HCT116 (cell line): ENCODE data around the gene CHCHD3. TPM values are rescaled to one million over a fixed set of nuclear protein-coding genes. Genes with fewer than 3 reads are reported as not detected.

Experiments
- ATAC-seq: fragments of 200-7000 bp; cut with Tn5 transposase; 2 replicates; pipeline ENCODE4 v1.9.1; 2020; ENCODE audit warnings: mild to moderate bottlenecking, moderate library complexity
- BruUV-seq: library from RNA; stranded (reverse); fragments of 400-500 nt; replicated peaks from 2 replicates; lab custom pipeline; 2021; lab: Mats Ljungman, UMichigan
- CTCF ChIA-PET: fragments of 300-600 bp; sonication (Branson Sonifier 250); formaldehyde crosslinking; loops from one replicate; lab custom pipeline; 2021; ENCODE audit warnings: antibody characterized with exemption; lab: Charles Lee
- POLR2A ChIA-PET: fragments of 300-600, 350-600 bp; sonication (Branson Sonifier 250); formaldehyde crosslinking; loops from one replicate; lab custom pipeline; 2021; ENCODE audit warnings: antibody characterized with exemption; lab: Charles Lee
- RAD21 ChIA-PET, 2 experiments: fragments of 300-600 bp; sonication (Branson Sonifier 250); formaldehyde crosslinking; loops; one replicate each; lab custom pipeline; 2023; ENCODE audit warnings: low total read pairs in 2 of 2; ENCODE audit not compliant: uncharacterized antibody in 2 of 2, unreplicated experiment in 2 of 2, low non-redundant PET in 1 of 2; lab: Charles Lee
- DNase-seq: peaks from one replicate; pipeline ENCODE4 v3.0.0-alpha.2; 2010; ENCODE audit warnings: low read depth, low spot score
- H2AFZ ChIP-seq: fragments of 200-600 bp; shearing (Covaris generic), sonication (generic); 2 replicates; pipeline ENCODE4 v1.6.1; 2017; ENCODE audit warnings: low read depth, mixed run types, mixed read lengths, antibody characterized with exemption, low read length; ENCODE audit not compliant: poor library complexity, severe bottlenecking
- H3K27ac ChIP-seq: 2 replicates; pipeline ENCODE4 v1.5.1; 2012; ENCODE audit warnings: low read depth, low read length
- H3K27me3 ChIP-seq: fragments of 200-600 bp; sonication (generic); 2 replicates; pipeline ENCODE4 v1.6.1; 2016; ENCODE audit warnings: mixed run types, low read length, mixed read lengths; ENCODE audit not compliant: insufficient read depth
- H3K36me3 ChIP-seq, 2 experiments: fragments of 200-500 bp in 1 of 2; fragments of 200-600 bp in 1 of 2; sonication (Bioruptor generic) in 1 of 2; sonication (generic) in 1 of 2; 2 replicates each; pipeline versions ENCODE4 v1.5.1 to v1.6.1; 2014 to 2016; ENCODE audit warnings: low read length in 2 of 2, inconsistent platforms in 1 of 2, mixed read lengths in 1 of 2, mixed run types in 1 of 2; ENCODE audit not compliant: insufficient read depth in 2 of 2, control insufficient read depth in 1 of 2
- H3K4me1 ChIP-seq, 2 experiments: fragments of 200-600 bp in 1 of 2; sonication (generic) in 1 of 2; 2 replicates each; pipeline versions ENCODE4 v1.5.1 to v1.6.1; 2012 to 2017; ENCODE audit warnings: low read length in 2 of 2, inconsistent platforms in 1 of 2, mild to moderate bottlenecking in 1 of 2, mixed read lengths in 1 of 2, mixed run types in 1 of 2, moderate library complexity in 1 of 2; ENCODE audit not compliant: insufficient read depth in 2 of 2, control insufficient read depth in 1 of 2
- H3K4me2 ChIP-seq: fragments of 200-600 bp; sonication (generic); 2 replicates; pipeline ENCODE4 v1.6.1; 2017; ENCODE audit warnings: mixed run types, low read length, mixed read lengths
- H3K4me3 ChIP-seq, 2 experiments: fragments of 200-600 bp in 1 of 2; sonication (generic) in 1 of 2; replicated peaks in 1 of 2; 2 replicates each; pipeline ENCODE4 v1.5.1; 2011 to 2016; ENCODE audit warnings: low read length in 2 of 2, control low read depth in 1 of 2, low read depth in 1 of 2, mild to moderate bottlenecking in 1 of 2, mixed read lengths in 1 of 2, mixed run types in 1 of 2
- H3K79me2 ChIP-seq: fragments of 200-600 bp; sonication (generic); 2 replicates; pipeline ENCODE4 v1.6.1; 2017; ENCODE audit warnings: mild to moderate bottlenecking, mixed run types, low read length, moderate library complexity, mixed read lengths; ENCODE audit not compliant: insufficient read depth
- H3K9ac ChIP-seq: fragments of 200-600 bp; sonication (generic); 2 replicates; pipeline ENCODE4 v1.6.1; 2016; ENCODE audit warnings: low read length, mixed read lengths
- H3K9me2 ChIP-seq: fragments of 200-600 bp; sonication (generic), shearing (Covaris generic); 2 replicates; pipeline ENCODE4 v1.6.1; 2017; ENCODE audit warnings: mixed run types, mild to moderate bottlenecking, moderate library complexity; ENCODE audit not compliant: insufficient read depth
- H3K9me3 ChIP-seq, 2 experiments: fragments of 200-500 bp in 1 of 2; fragments of 200-600 bp in 1 of 2; sonication (Bioruptor generic) in 1 of 2; sonication (generic) in 1 of 2; 2 replicates each; pipeline ENCODE4 v1.6.1; 2014 to 2017; ENCODE audit warnings: low read length in 2 of 2, mixed read lengths in 2 of 2, inconsistent platforms in 1 of 2, low read depth in 1 of 2, mild to moderate bottlenecking in 1 of 2, mixed run types in 1 of 2, moderate library complexity in 1 of 2; ENCODE audit not compliant: control insufficient read depth in 1 of 2, insufficient read depth in 1 of 2
- H4K20me1 ChIP-seq: fragments of 200-600 bp; sonication (generic), shearing (Covaris generic); 2 replicates; pipeline ENCODE4 v1.6.1; 2017; ENCODE audit warnings: mixed run types, mild to moderate bottlenecking, moderate library complexity; ENCODE audit not compliant: insufficient read depth
- CBX3 ChIP-seq: IDR thresholded peaks from 2 replicates; pipeline ENCODE4 v1.6.1; 2012; ENCODE audit warnings: low read depth
- CEBPB ChIP-seq: IDR thresholded peaks from 2 replicates; pipeline ENCODE4 v1.6.1; 2012; ENCODE audit warnings: low read depth
- EGR1 ChIP-seq: IDR thresholded peaks from 2 replicates; pipeline ENCODE4 v1.6.1; 2012; ENCODE audit warnings: low read depth
- ELF1 ChIP-seq: IDR thresholded peaks from 2 replicates; pipeline ENCODE4 v1.6.1; 2012; ENCODE audit warnings: low read depth, borderline replicate concordance
- FOSL1 ChIP-seq: IDR thresholded peaks from 2 replicates; pipeline ENCODE4 v1.6.1; 2012; ENCODE audit warnings: low read depth
- POLR2A ChIP-seq: IDR thresholded peaks from 2 replicates; pipeline ENCODE4 v1.7.0; 2011; ENCODE audit warnings: borderline replicate concordance; ENCODE audit not compliant: insufficient read depth, insufficient read length; ENCODE audit errors: extremely low read depth
- RAD21 ChIP-seq: IDR thresholded peaks from 2 replicates; pipeline ENCODE4 v1.6.1; 2012; ENCODE audit warnings: low read depth, mild to moderate bottlenecking
- SP1 ChIP-seq: IDR thresholded peaks from 2 replicates; pipeline ENCODE4 v1.6.1; 2012; ENCODE audit warnings: low read depth
- SRF ChIP-seq: IDR thresholded peaks from 2 replicates; pipeline ENCODE4 v1.6.1; 2012; ENCODE audit warnings: low read depth
- TCF7L2 ChIP-seq: IDR thresholded peaks from 2 replicates; pipeline ENCODE4 v1.7.0; 2011; ENCODE audit warnings: borderline replicate concordance, inconsistent platforms; ENCODE audit not compliant: insufficient read depth, insufficient read length; ENCODE audit errors: extremely low read depth
- ZNF274 ChIP-seq: fragments of 200-500 bp; sonication (Bioruptor generic); IDR thresholded peaks from 2 replicates; pipeline ENCODE4 v1.6.1; 2014; ENCODE audit warnings: mild to moderate bottlenecking, low read depth, low read length, inconsistent platforms
- intact Hi-C: fragments of 100-400 bp; cut with micrococcal nuclease; formaldehyde crosslinking; loops from 2 replicates; pipeline ENCODE4 v1.10.0; 2022
- total RNA-seq: library from RNA; stranded (reverse); gene quantifications from one replicate; pipeline ENCODE4 v1.2.1, GENCODE V29; 2021; ENCODE audit not compliant: unreplicated experiment
- TF ChIP-seq, protein P1 (sequence below), 3 experiments: fragments of 200-600 bp in 1 of 3; sonication (generic) in 1 of 3; IDR thresholded peaks in 2 of 3; conservative IDR thresholded peaks in 1 of 3; 2 replicates each; pipeline ENCODE4 v1.5.1; 2012 to 2017; ENCODE audit warnings: low read depth in 2 of 3, low read length in 2 of 3, antibody characterized with exemption in 1 of 3, borderline replicate concordance in 1 of 3, control low read depth in 1 of 3, mild to moderate bottlenecking in 1 of 3, mixed read lengths in 1 of 3, mixed run types in 1 of 3, moderate library complexity in 1 of 3; ENCODE audit not compliant: insufficient read depth in 1 of 3
- TF ChIP-seq, protein P2 (sequence below): IDR thresholded peaks from 2 replicates; pipeline ENCODE4 v1.6.1; 2011; ENCODE audit warnings: mild to moderate bottlenecking, low read length, moderate library complexity; ENCODE audit not compliant: insufficient replicate concordance; ENCODE audit errors: extremely low read depth
- TF ChIP-seq, protein P3 (sequence below): IDR thresholded peaks from 2 replicates; pipeline ENCODE4 v1.6.1; 2012; ENCODE audit warnings: low read depth

Gene CHCHD3
- total RNA-seq, 1 experiment from 2014 or later = 73.5 TPM

- no peaks in the 10 kb centered on the region for H4K20me1 ChIP-seq
- no peak overlapping the region for H3K4me3 ChIP-seq
- ChIA-PET CTCF (no interaction called here), RAD21 (no interaction called here), POLR2A (no interaction called here)
- no peak overlapping the region for H2AFZ ChIP-seq
- H3K9ac ChIP-seq = no peak overlapping the region
- TF ChIP-seq SRF = no peak
- TF ChIP-seq ZNF274 = no peak
- TF ChIP-seq SP1 = no peak
- TF ChIP-seq CEBPB = no peak
- TF ChIP-seq FOSL1 = no peak
- TF ChIP-seq, protein P1, sequence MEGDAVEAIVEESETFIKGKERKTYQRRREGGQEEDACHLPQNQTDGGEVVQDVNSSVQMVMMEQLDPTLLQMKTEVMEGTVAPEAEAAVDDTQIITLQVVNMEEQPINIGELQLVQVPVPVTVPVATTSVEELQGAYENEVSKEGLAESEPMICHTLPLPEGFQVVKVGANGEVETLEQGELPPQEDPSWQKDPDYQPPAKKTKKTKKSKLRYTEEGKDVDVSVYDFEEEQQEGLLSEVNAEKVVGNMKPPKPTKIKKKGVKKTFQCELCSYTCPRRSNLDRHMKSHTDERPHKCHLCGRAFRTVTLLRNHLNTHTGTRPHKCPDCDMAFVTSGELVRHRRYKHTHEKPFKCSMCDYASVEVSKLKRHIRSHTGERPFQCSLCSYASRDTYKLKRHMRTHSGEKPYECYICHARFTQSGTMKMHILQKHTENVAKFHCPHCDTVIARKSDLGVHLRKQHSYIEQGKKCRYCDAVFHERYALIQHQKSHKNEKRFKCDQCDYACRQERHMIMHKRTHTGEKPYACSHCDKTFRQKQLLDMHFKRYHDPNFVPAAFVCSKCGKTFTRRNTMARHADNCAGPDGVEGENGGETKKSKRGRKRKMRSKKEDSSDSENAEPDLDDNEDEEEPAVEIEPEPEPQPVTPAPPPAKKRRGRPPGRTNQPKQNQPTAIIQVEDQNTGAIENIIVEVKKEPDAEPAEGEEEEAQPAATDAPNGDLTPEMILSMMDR (IDR thresholded peaks at IDR 0.05 in 2 of 3, conservative IDR thresholded peaks at IDR 0.05 in 1 of 3; ENCODE audit: borderline replicate concordance in 1 of 3, insufficient read depth in 1 of 3, low read depth in 2 of 3, low read length in 2 of 3) = no peak
- TF ChIP-seq, protein P2, sequence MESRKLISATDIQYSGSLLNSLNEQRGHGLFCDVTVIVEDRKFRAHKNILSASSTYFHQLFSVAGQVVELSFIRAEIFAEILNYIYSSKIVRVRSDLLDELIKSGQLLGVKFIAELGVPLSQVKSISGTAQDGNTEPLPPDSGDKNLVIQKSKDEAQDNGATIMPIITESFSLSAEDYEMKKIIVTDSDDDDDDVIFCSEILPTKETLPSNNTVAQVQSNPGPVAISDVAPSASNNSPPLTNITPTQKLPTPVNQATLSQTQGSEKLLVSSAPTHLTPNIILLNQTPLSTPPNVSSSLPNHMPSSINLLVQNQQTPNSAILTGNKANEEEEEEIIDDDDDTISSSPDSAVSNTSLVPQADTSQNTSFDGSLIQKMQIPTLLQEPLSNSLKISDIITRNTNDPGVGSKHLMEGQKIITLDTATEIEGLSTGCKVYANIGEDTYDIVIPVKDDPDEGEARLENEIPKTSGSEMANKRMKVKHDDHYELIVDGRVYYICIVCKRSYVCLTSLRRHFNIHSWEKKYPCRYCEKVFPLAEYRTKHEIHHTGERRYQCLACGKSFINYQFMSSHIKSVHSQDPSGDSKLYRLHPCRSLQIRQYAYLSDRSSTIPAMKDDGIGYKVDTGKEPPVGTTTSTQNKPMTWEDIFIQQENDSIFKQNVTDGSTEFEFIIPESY = no peak
- no peak for TF ChIP-seq EGR1
- no peak for TF ChIP-seq TCF7L2
- TF ChIP-seq, protein P3, sequence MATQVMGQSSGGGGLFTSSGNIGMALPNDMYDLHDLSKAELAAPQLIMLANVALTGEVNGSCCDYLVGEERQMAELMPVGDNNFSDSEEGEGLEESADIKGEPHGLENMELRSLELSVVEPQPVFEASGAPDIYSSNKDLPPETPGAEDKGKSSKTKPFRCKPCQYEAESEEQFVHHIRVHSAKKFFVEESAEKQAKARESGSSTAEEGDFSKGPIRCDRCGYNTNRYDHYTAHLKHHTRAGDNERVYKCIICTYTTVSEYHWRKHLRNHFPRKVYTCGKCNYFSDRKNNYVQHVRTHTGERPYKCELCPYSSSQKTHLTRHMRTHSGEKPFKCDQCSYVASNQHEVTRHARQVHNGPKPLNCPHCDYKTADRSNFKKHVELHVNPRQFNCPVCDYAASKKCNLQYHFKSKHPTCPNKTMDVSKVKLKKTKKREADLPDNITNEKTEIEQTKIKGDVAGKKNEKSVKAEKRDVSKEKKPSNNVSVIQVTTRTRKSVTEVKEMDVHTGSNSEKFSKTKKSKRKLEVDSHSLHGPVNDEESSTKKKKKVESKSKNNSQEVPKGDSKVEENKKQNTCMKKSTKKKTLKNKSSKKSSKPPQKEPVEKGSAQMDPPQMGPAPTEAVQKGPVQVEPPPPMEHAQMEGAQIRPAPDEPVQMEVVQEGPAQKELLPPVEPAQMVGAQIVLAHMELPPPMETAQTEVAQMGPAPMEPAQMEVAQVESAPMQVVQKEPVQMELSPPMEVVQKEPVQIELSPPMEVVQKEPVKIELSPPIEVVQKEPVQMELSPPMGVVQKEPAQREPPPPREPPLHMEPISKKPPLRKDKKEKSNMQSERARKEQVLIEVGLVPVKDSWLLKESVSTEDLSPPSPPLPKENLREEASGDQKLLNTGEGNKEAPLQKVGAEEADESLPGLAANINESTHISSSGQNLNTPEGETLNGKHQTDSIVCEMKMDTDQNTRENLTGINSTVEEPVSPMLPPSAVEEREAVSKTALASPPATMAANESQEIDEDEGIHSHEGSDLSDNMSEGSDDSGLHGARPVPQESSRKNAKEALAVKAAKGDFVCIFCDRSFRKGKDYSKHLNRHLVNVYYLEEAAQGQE = no peak
- TF ChIP-seq ELF1 = no peak
- no peak for TF ChIP-seq CBX3
- no peak for TF ChIP-seq RAD21
- no peak for TF ChIP-seq POLR2A
- intact Hi-C loops = no loop called here
- no TSS peak for BruUV-seq
- no peak overlapping the region for H3K27ac ChIP-seq
- H3K36me3 ChIP-seq = no peaks in the 10 kb centered on the region
- H3K9me2 ChIP-seq = no peaks in the 10 kb centered on the region
- no peak for DNase-seq
- no peaks in the 10 kb centered on the region for H3K79me2 ChIP-seq
- no peaks in the 10 kb centered on the region for H3K9me3 ChIP-seq
- no peak for ATAC-seq
- no peak overlapping the region for H3K4me2 ChIP-seq
- no peaks in the 10 kb centered on the region for H3K27me3 ChIP-seq
- peaks cover 0 to 6% of the 10 kb centered on the region in 2 experiments; a peak in 1 of 4 replicates for H3K4me1 ChIP-seq
Observed at GRCh38 chr7:132837529-132837928, 244.4 kb downstream of the CHCHD3 start.
